HepG2 (cell line): ENCODE measurements around the gene TBC1D25. TPM values are rescaled to one million over a fixed set of nuclear protein-coding genes. Genes with fewer than 3 reads are reported as not detected.

ENCODE experiments used
- CENPT ChIP-seq: sonication (generic); formaldehyde crosslinking; IDR thresholded peaks from 2 replicates; pipeline ENCODE4 v1.8.0; 2022; ENCODE audit warnings: low read depth, mild to moderate bottlenecking, moderate library complexity, missing genetic modification reagents
- KLF12 ChIP-seq: sonication (generic); formaldehyde crosslinking; IDR thresholded peaks from 2 replicates; pipeline ENCODE4 v1.4.0; 2020; ENCODE audit warnings: missing genetic modification reagents, borderline replicate concordance
- REL ChIP-seq: sonication (generic); formaldehyde crosslinking; conservative IDR thresholded peaks from 2 replicates; pipeline ENCODE4 v1.8.0; 2022; ENCODE audit warnings: mild to moderate bottlenecking, missing genetic modification reagents, moderate library complexity
- SIN3B ChIP-seq: fragments of 150-350 bp; IDR thresholded peaks from 2 replicates; pipeline ENCODE4 v1.6.1; 2014; ENCODE audit warnings: low read length
- SMAD1 ChIP-seq: sonication (generic); formaldehyde crosslinking; IDR thresholded peaks from 2 replicates; pipeline ENCODE4 v1.4.0; 2020; ENCODE audit warnings: missing genetic modification reagents, low read depth, mild to moderate bottlenecking, borderline replicate concordance
- TCF12 ChIP-seq, 2 experiments: fragments of 450-650 bp in 1 of 2; sonication (generic) in 1 of 2; formaldehyde crosslinking in 1 of 2; IDR thresholded peaks; 2 replicates each; pipeline versions ENCODE4 v1.6.1 to v1.8.0; 2017 to 2022; ENCODE audit warnings: antibody characterized with exemption in 1 of 2, mild to moderate bottlenecking in 1 of 2, missing genetic modification reagents in 1 of 2, moderate library complexity in 1 of 2
- TFE3 ChIP-seq: IDR thresholded peaks from 2 replicates; pipeline ENCODE4 v1.6.1; 2016
- TRIM24 ChIP-seq: sonication (generic); formaldehyde crosslinking; IDR thresholded peaks from 2 replicates; pipeline ENCODE4 v1.8.0; 2022; ENCODE audit warnings: mild to moderate bottlenecking, missing genetic modification reagents
- ZBTB40 ChIP-seq, 2 experiments: fragments of 450-650 bp in 1 of 2; sonication (generic) in 1 of 2; formaldehyde crosslinking in 1 of 2; IDR thresholded peaks; 2 replicates each; pipeline versions ENCODE4 v1.6.1 to v1.8.0; 2016 to 2022; ENCODE audit warnings: antibody characterized with exemption in 1 of 2, mild to moderate bottlenecking in 1 of 2, missing genetic modification reagents in 1 of 2
- ZNF513 ChIP-seq: sonication (generic); formaldehyde crosslinking; conservative IDR thresholded peaks from 2 replicates; pipeline ENCODE4 v1.5.0; 2020; ENCODE audit warnings: missing genetic modification reagents
- ZNF543 ChIP-seq: sonication (generic); formaldehyde crosslinking; IDR thresholded peaks from 2 replicates; pipeline ENCODE4 v1.4.0; 2020; ENCODE audit warnings: mild to moderate bottlenecking, missing genetic modification reagents
- ZNF556 ChIP-seq: sonication (generic); formaldehyde crosslinking; IDR thresholded peaks from 2 replicates; pipeline ENCODE4 v1.4.0; 2020; ENCODE audit warnings: mild to moderate bottlenecking, missing genetic modification reagents, borderline replicate concordance
- ZNF616 ChIP-seq: sonication (generic); formaldehyde crosslinking; IDR thresholded peaks from 2 replicates; pipeline ENCODE4 v1.5.0; 2020; ENCODE audit warnings: low read depth, mild to moderate bottlenecking, missing genetic modification reagents
- polyA plus RNA-seq, 8 experiments: library from polyadenylated mRNA; depleted of rRNA in 3 of 8; stranded (reverse) in 7 of 8; unstranded in 1 of 8; fragments of >200 nt; fragmentation: Illumina TruSeq in 4 of 8; extraction: Trizol in 4 of 8; gene quantifications; 2 replicates each; pipeline versions ENCODE4 v1.2.1 to v1.2.3, GENCODE V29; 2011 to 2016; ENCODE audit warnings: low read depth in 4 of 8, missing spikeins in 1 of 8, mixed read lengths in 1 of 8; ENCODE audit not compliant: insufficient read depth in 1 of 8
- total RNA-seq, 5 experiments: library from RNA; depleted of rRNA; stranded (reverse); fragments of >200 nt; fragmentation: Illumina TruSeq; extraction: Trizol; gene quantifications; 2 replicates each; pipeline ENCODE4 v1.2.3, GENCODE V29; 2016; ENCODE audit warnings: low read depth in 1 of 5

Gene TBC1D25
- total and polyA plus RNA-seq, 2 of the 13 experiments (the other 11 are each of a cell fraction or from before 2014, with no cell fraction given) = 3.5 to 4.7 TPM

- TF ChIP-seq ZBTB40 (IDR thresholded peaks at IDR 0.05) (peak; percentile 51; the same call in 1 of the 2 replicates), ZBTB40 (CRISPR knock-in tag; IDR thresholded peaks at IDR 0.05) (peak; percentile 47; the same call in 1 of the 2 replicates), SIN3B (no peak), CENPT (CRISPR knock-in tag) (no peak), KLF12 (CRISPR knock-in tag) (peak; percentile 95; the same call in 1 of the 2 replicates), ZNF543 (CRISPR knock-in tag) (no peak), TCF12 (IDR thresholded peaks at IDR 0.05) (no peak), TCF12 (CRISPR knock-in tag; IDR thresholded peaks at IDR 0.05) (no peak), ZNF513 (CRISPR knock-in tag) (no peak), TRIM24 (CRISPR knock-in tag) (no peak), ZNF616 (CRISPR knock-in tag) (no peak), REL (CRISPR knock-in tag) (no peak), SMAD1 (CRISPR knock-in tag) (peak; percentile 29; the same call in 1 of the 2 replicates), ZNF556 (peak; percentile 43; the same call in 1 of the 2 replicates), TFE3 (CRISPR knock-in tag) (0 out of 2 replicates have a peak, but pooled peaks have one; percentile 20)
Observed at GRCh38 chrX:48574270-48575266, 35.1 kb downstream of the TBC1D25 start, which contains the start of gene RBM3 (continued).
